ENCODE results near the gene MLYCD.

DNA sequence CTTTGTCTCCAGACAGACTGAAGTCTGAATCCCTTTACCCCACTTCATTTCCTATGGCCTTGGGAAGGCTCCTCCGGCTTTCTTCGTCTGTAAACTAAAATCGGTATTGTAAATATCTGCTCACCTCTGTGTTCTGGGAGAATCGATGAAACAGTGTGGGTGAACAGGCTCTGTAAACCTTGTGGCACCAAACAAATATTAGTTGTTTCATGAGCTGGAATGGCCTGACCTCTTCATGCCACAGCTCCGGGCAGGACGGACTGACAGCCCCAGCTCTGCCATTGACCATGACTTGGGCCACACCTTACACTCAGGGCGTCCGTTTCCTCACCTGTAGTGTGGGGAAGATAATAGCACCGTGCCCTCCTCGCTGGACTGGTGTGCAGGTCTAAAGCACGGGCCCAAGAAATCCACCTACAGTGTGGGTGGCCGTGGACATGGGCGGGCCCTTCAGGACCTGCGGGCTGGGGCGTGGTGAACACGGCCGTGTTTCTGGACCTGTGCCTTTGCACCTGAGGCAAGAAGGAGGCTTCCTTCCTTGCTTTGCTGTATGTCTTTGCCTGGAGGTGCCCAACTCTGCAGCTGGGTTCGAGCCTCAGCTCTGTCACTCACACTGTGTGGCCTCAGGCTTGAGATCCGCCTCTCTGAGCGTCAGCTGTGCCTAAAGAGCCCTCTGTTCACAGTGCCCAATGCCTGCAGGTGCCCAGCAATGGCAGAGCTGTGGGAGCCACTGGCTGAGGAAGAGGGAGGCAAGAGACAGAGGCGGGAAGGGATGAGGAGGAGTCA is 48.1 kb downstream of the MLYCD start:
- TF ChIP-seq HOXD13 (CRISPR knock-in tag; IDR thresholded peaks at IDR 0.05; ENCODE audit: borderline replicate concordance): no peak
- no peak for TF ChIP-seq CTCF (tag by site-specific recombination; IDR thresholded peaks at IDR 0.05)
- TF ChIP-seq KLF8 (tag by site-specific recombination; IDR thresholded peaks at IDR 0.05): no peak
- TF ChIP-seq ZNF274 (IDR thresholded peaks at IDR 0.05; ENCODE audit: low read length): no peak
- no peak for TF ChIP-seq ZNF274 (tag by site-specific recombination; IDR thresholded peaks at IDR 0.05; ENCODE audit: borderline replicate concordance)
- TF ChIP-seq, protein P1, sequence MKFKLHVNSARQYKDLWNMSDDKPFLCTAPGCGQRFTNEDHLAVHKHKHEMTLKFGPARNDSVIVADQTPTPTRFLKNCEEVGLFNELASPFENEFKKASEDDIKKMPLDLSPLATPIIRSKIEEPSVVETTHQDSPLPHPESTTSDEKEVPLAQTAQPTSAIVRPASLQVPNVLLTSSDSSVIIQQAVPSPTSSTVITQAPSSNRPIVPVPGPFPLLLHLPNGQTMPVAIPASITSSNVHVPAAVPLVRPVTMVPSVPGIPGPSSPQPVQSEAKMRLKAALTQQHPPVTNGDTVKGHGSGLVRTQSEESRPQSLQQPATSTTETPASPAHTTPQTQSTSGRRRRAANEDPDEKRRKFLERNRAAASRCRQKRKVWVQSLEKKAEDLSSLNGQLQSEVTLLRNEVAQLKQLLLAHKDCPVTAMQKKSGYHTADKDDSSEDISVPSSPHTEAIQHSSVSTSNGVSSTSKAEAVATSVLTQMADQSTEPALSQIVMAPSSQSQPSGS (tag by site-specific recombination; IDR thresholded peaks at IDR 0.05; ENCODE audit: low read depth): no peak
- no peak for TF ChIP-seq ZEB2 (tag by site-specific recombination; IDR thresholded peaks at IDR 0.05)
- no peak for TF ChIP-seq ZNF19 (tag by site-specific recombination; IDR thresholded peaks at IDR 0.05; ENCODE audit: low read depth)

Data from HEK293 (cell line).